GM19239 (cell line): ENCODE measurements around the gene MAP2K7.
"Not testable (repeated sequence)": the region's sequence is repeated elsewhere in the genome, so short reads cannot be mapped to it uniquely, and the experiment has no call there.

ENCODE experiments used
- DNase-seq: peaks from one replicate; pipeline ENCODE4 v3.0.0; 2011; ENCODE audit warnings: low spot score; ENCODE audit not compliant: insufficient read length
- FAIRE-seq: peaks from 2 replicates; lab custom pipeline; 2011; peaks lifted over from hg19 to GRCh38; lab: Jason Lieb, UNC

Gene MAP2K7

DNA sequence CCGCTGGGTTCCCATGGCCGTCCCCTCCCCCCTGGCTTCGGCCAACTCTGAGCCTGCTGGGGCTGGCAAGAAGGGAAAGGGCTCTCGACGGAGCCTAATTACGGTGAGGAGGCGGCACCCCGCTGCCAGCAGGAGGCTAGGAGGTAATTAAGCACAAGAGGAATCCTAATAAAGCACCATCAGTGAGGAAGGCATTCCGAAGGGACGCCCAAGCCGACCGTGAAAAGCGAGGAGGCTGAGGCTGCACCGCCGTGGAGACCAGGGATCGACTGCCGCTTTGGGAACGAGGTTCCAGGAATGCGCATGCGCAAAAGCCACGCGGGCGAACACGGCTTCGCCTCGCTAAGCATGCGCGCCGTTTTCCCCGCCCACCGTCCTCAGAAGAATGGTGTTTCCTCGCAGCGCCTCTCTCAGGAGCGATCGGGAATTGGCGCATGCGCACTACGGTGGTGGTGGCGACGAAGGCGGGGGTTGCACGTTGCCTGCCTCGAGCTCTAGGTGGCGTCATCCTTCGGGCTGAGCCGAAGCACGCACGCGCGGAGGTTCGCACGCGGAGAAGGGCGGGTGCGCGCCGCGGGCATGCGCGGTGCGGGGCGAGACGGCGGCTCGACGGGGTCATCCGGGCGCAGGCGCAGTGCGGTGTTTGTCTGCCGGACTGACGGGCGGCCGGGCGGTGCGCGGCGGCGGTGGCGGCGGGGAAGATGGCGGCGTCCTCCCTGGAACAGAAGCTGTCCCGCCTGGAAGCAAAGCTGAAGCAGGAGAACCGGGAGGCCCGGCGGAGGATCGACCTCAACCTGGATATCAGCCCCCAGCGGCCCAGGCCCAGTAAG is at the start of gene MAP2K7:
Gene MAP2K7 (plus strand): TSS at position 634 of the 830 bp plus-strand sequence. CDS start 68 bp downstream, at position 702.
- FAIRE-seq (peak; percentile 100), DNase-seq (peak; percentile 98)

- DNase-seq (no peak), FAIRE-seq (no peak)
Observed at GRCh38 chr19:7855426-7856108, 48.1 kb upstream of the MAP2K7 start.

- no peak for FAIRE-seq
- DNase-seq, result no peak
Observed at GRCh38 chr19:7856109-7856591, 47.5 kb upstream of the MAP2K7 start.

- FAIRE-seq, result no peak
- no peak for DNase-seq
Observed at GRCh38 chr19:7856679-7857663, 46.7 kb upstream of the MAP2K7 start.

- DNase-seq (no peak), FAIRE-seq (no peak)
Observed at GRCh38 chr19:7857727-7858108, 46.0 kb upstream of the MAP2K7 start.

DNA sequence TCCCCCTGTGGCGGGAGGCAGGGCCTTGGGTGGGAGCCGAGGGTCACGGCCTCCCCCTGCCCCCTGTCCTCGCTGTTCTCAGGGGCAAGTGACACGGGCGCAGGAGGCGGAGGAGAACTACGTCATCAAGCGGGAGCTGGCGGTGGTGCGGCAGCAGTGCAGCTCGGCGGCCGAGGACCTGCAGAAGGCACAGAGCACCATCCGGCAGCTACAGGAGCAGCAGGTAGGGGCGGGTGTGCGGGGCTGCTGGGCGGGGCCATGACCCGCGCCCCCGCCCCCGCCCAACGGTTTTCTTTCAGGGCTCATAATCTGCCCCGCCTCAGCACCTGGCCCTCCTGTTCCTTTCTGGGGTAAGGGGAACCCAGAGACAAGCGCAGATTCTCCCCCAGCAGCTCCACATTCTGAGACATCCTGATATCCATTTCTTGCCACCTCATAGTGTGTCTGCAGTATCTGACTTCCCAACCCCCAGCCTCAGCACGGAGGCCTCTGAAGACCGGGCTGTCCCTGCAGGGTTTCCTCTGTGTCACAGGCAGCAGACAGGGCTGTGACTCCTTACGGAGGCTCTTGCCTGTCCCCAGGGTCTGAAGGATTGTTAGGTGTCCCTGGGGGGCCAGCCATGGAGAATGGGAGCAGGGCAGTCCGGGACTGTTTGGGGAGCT is 45.4 kb upstream of the MAP2K7 start:
- DNase-seq, result no peak
- no peak for FAIRE-seq

DNA sequence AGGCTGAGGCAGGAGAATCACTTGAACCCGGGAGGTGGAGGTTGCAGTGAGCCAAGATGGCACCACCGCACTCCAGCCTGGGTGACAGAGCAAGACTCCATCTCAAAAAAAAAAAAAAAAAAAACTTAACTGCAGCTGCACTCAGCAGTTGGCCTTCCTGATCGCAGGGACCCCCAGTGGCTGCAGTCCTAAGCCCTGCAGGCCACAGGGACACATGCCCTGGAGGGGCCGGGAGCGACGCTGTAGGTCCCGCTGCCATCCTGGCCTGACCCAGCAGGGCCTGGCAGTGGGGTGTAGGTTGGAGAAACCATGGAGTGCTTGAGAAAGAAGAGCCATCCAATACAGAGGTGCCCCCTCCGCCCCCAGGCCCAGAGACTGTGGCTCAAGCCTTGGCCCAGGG is 44.6 kb upstream of the MAP2K7 start:
- DNase-seq, FAIRE-seq: not testable (repeated sequence)

DNA sequence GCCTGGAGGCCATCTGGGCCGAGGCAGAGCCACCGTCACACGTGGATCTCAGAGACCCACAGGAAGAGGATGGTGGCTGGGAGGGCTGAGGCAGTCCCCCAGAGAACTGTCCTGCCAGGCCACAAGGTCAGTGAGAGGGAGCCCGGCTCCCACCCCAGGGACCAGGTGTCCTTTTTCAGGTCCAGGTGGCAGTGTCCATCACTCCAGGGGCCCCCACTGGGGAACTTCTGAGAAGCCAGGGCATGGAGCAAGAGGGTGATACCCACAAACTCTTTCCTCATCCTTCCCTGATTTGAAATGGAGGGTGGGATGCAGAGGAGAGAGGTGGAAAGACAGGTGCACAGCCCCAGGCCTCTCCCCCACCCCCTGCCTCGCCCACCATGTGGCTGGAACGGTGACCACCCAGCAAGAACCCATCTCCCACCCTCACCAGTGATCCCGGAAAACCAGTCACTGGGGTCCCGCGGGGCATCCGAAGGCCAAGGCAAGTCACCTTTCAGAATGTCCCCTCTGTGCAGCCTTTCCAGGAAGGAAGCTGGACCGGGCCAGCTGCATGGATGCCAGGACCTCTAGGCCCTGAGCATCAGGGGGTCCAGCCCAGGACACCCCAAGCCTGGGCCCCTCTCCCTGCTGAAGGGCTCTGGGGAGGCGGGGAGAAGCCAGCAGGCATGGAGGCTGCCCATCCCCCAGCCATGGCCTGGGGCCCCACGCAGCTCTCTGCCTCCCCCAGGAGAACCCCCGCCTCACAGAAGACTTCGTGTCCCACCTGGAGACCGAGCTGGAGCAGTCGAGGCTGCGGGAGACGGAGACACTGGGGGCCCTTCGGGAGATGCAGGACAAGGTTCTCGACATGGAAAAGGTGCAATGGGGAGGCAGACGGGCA is 43.6 kb upstream of the MAP2K7 start:
- FAIRE-seq (no peak), DNase-seq (no peak)

GRCh38 chr19:7860714-7861618 is 42.7 kb upstream of the MAP2K7 start:
- no peak for FAIRE-seq
- DNase-seq, result no peak

DNA sequence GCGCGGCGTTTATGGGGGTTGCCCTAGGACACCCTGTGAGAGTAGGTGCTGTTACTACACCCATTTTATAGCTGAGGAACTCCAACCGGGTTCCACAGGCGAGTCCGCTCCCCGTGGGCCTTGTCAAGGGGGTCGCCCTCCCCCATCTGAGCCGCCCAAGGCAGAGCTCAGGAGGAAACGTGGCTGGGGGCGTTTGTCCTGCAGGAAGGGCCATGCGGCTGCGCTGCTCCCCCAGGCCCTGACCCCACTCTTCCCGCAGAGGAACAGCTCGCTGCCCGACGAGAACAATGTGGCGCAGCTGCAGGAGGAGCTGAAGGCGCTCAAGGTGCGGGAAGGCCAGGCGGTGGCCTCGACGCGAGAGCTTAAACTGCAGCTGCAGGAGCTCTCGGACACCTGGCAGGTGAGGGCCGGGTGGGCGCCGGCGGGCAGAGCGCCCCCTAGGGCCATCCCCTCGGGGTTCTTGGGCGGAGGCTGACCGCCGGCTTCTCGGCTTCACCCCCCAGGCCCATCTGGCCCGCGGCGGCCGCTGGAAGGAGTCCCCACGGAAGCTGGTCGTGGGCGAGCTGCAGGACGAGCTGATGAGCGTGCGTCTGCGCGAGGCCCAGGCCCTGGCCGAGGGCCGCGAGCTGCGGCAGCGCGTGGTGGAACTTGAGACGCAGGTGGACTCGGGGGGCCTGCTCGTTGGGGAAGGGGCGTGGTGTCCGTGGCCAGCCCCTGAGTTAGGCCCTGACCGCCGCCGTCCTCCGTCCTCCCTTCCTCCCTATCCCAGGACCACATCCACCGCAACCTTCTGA is 41.9 kb upstream of the MAP2K7 start:
- DNase-seq (no peak), FAIRE-seq (no peak)

DNA sequence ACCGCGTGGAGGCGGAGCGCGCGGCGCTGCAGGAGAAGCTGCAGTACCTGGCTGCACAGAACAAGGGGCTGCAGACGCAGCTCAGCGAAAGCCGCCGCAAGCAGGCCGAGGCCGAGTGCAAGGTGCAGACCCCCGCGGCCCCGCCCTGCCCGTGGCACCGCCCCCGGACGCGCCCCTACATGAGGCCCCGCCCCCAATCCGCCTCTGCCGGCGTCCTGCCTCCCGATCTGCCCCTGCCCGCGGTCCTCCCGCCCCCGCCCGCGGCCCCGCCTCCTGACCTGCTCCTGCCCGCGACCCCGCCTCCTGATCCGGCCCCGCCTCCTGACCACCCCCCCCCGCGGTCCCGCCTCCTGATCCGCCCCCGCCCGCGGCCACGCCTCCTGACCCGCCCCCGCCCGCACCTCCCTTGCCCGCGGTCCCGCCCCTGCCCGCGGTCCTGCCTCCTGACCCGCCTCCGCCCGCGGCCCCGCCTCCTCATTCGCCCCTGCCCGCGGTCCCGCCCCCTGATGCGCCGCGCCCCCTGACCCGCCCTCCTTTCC is 41.2 kb upstream of the MAP2K7 start:
- no peak for FAIRE-seq
- peak; percentile 72 for DNase-seq

DNA sequence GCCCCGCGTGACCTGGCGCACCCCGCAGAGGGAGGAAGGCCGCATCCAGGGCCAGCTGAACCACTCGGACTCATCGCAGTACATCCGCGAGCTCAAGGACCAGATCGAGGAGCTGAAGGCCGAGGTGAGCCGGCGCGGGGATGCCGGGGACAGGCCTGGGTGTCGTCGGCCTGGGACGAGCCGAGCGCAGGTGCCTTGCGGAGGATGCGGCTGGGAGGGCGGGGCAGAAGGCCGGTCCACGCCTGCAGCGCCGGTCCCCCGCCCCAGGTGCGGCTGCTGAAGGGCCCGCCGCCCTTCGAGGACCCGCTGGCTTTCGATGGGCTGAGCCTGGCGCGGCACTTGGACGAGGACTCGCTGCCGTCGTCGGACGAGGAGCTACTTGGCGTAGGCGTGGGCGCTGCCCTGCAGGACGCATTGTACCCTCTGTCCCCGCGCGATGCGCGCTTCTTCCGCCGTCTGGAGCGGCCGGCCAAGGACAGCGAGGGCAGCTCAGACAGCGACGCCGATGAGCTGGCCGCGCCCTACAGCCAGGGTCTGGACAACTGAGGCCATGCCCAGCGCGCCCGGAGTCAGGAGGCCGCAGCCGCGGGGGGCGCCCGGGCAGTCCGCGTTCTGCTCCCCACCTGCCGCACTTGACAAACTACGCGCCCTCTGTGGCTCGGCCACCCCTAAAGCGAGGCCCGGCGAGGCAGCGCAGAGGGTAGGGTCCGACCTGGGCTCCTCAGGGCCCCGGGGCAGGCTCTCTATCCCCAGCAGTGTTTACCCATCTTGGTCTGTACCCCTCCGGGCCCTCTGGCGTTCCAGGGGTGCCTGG is 40.3 kb upstream of the MAP2K7 start:
- DNase-seq, result no peak
- FAIRE-seq, result no peak

- FAIRE-seq (no peak), DNase-seq (no peak)
Observed at GRCh38 chr19:7863971-7864689, 39.5 kb upstream of the MAP2K7 start.

GRCh38 chr19:7864690-7865074 is 39.0 kb upstream of the MAP2K7 start:
- no peak for FAIRE-seq

DNA sequence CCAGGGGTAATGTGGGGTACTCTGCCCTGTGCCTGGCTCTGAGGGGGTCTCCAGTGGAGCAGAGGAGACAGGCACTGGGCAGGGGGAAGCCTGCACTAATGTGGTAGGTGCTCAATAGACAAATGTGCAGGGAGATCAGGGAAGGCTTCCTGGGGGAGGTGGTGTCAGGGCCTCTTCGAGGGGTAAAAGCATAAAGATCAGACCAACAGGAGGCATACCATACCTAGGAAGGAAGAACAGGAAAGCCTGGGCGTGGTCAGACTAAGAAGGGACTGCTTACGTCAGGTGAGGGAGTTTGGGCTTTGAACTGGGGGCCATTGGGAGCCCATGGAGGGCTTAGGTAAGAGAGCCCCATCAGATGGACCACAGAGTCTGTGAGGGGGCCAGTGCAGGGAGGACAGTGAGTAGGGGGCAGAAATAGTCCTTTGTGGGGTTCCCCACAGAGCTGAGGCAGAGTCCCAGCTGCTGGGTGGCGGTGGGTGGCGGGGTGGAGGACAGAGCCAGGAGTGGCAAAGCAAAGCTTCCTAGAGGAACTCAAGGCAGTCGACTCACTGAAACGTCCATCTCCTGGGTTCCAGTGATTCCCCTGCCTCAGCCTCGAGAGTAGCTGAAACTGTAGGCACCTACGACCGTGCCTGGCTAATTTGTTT is 38.3 kb upstream of the MAP2K7 start:
- no peak for FAIRE-seq

More at GRCh38 chr19:7864690-7865074, 39.0 kb upstream of the MAP2K7 start:
- DNase-seq, result no peak

More for the DNA sequence above, 38.3 kb upstream of the MAP2K7 start:
- DNase-seq, result no peak
